Measurements from ENCODE around the gene B3GLCT.
A peak's percentile ranks its signal among the peaks of the same experiment; 100 is the strongest.

B3GLCT gene

GRCh38 chr13:31184451-31184850 is 15.3 kb upstream of the B3GLCT start:
- no peak for DNase-seq (ENCODE audit: low read depth in 2 of 2)

GRCh38 chr13:31184981-31185645 is 14.7 kb upstream of the B3GLCT start:
- DNase-seq (ENCODE audit: low read depth in 2 of 2), result no peak

- DNase-seq (ENCODE audit: low read depth in 2 of 2), result no peak
Measured at GRCh38 chr13:31191748-31192147, 8.0 kb upstream of the B3GLCT start.

- no peak for DNase-seq (ENCODE audit: low read depth in 2 of 2)
Measured at GRCh38 chr13:31192306-31192705, 7.5 kb upstream of the B3GLCT start.

- no peak for DNase-seq (ENCODE audit: low read depth in 2 of 2)
Measured at GRCh38 chr13:31195616-31196015, 4.2 kb upstream of the B3GLCT start.

- DNase-seq (ENCODE audit: low read depth in 2 of 2), result no peak
Measured at GRCh38 chr13:31196992-31197391, 2.8 kb upstream of the B3GLCT start.

- no peak for DNase-seq (ENCODE audit: low read depth in 2 of 2)
Measured at GRCh38 chr13:31198519-31198918, 1.3 kb upstream of the B3GLCT start.

GRCh38 chr13:31199527-31199848 is 287 bp upstream of the B3GLCT start:
- DNase-seq (ENCODE audit: low read depth in 2 of 2), result no peak

GRCh38 chr13:31200637-31200971 is 829 bp downstream of the B3GLCT start:
- no peak for DNase-seq (ENCODE audit: low read depth in 2 of 2)

- no peak for DNase-seq (ENCODE audit: low read depth in 2 of 2)
Measured at GRCh38 chr13:31201341-31202031, 1.7 kb downstream of the B3GLCT start.

- peak; percentile 21 to 33 for DNase-seq (ENCODE audit: low read depth in 2 of 2)
Measured at GRCh38 chr13:31204592-31204991, 4.8 kb downstream of the B3GLCT start.

- DNase-seq (ENCODE audit: low read depth in 2 of 2), result peak; percentile 40 to 54
Measured at GRCh38 chr13:31207661-31208552, 8.1 kb downstream of the B3GLCT start.

GRCh38 chr13:31208559-31209122 is 8.9 kb downstream of the B3GLCT start:
- no peak for DNase-seq (ENCODE audit: low read depth in 2 of 2)

GRCh38 chr13:31209172-31209840 is 9.5 kb downstream of the B3GLCT start:
- DNase-seq (ENCODE audit: low read depth in 2 of 2), result peak; percentile 18 to 22

GRCh38 chr13:31209841-31210210 is 10.1 kb downstream of the B3GLCT start:
- DNase-seq (ENCODE audit: low read depth in 2 of 2), result no peak

- DNase-seq (ENCODE audit: low read depth in 2 of 2), result no peak
Measured at GRCh38 chr13:31213651-31214289, 14.0 kb downstream of the B3GLCT start.

GRCh38 chr13:31214435-31214834 is 14.7 kb downstream of the B3GLCT start:
- no peak for DNase-seq (ENCODE audit: low read depth in 2 of 2)

GRCh38 chr13:31216916-31217315 is 17.1 kb downstream of the B3GLCT start:
- peak in 1 of 2 experiments; percentile 22 for DNase-seq (ENCODE audit: low read depth in 2 of 2)

GRCh38 chr13:31219909-31220598 is 20.3 kb downstream of the B3GLCT start:
- DNase-seq (ENCODE audit: low read depth in 2 of 2), result no peak

- no peak for DNase-seq (ENCODE audit: low read depth in 2 of 2)
Measured at GRCh38 chr13:31221057-31221456, 21.3 kb downstream of the B3GLCT start.

GRCh38 chr13:31223215-31223614 is 23.4 kb downstream of the B3GLCT start:
- DNase-seq (ENCODE audit: low read depth in 2 of 2), result no peak
